ENCODE data around the gene CXCL11. TPM values are rescaled to one million over a fixed set of nuclear protein-coding genes. Genes with fewer than 3 reads are reported as not detected.
"Not testable (repeated sequence)": the region's sequence is repeated elsewhere in the genome, so short reads cannot be mapped to it uniquely, and the experiment has no call there.

Gene CXCL11
- total and polyA plus RNA-seq, 4 experiments from 2014 or later = not detected

DNA sequence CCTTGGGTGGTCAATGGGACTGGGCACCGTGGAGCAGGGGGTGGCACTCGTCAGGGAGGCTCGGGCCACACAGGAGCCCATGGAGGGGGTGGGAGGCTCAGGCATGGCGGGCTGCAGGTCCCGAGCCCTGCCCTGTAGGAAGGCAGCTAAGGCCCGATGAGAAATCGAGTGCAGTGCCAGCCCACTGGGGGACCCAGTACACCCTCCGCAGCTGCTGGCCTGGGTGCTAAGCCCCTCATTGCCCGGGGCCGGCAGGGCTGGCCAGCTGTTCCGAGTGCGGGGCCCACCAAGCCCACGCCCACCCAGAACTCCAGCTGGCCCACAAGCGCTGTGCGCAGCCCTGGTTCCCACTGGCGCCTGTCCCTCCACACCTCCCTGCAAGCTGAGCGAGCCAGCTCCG lies 7.4 kb upstream of the CXCL11 start:
- H3K4me1 Mint-ChIP-seq; intact Hi-C loops (cut with micrococcal nuclease); POLR2A ChIA-PET (ENCODE audit: partially characterized antibody); H3K36me3 Mint-ChIP-seq; CTCF ChIA-PET (ENCODE audit: partially characterized antibody); DNase-seq; H3K27ac Mint-ChIP-seq; H3K4me3 ChIP-seq (ENCODE audit: low read length in 2 of 2); H3K27me3 ChIP-seq (ENCODE audit: insufficient read depth, low read length); H3K4me3 Mint-ChIP-seq; H3K27ac ChIP-seq (ENCODE audit: low read depth, low read length); H3K9me3 Mint-ChIP-seq; H3K4me1 ChIP-seq (ENCODE audit: insufficient read depth, low read length); H3K36me3 ChIP-seq (ENCODE audit: insufficient read depth, low read length); H3K9me3 ChIP-seq (ENCODE audit: control insufficient read depth in 1 of 2, low read length in 2 of 2): not testable (repeated sequence)
- peaks cover 4 to 12% of the 10 kb centered on the region in 2 donors for H3K27me3 Mint-ChIP-seq

DNA sequence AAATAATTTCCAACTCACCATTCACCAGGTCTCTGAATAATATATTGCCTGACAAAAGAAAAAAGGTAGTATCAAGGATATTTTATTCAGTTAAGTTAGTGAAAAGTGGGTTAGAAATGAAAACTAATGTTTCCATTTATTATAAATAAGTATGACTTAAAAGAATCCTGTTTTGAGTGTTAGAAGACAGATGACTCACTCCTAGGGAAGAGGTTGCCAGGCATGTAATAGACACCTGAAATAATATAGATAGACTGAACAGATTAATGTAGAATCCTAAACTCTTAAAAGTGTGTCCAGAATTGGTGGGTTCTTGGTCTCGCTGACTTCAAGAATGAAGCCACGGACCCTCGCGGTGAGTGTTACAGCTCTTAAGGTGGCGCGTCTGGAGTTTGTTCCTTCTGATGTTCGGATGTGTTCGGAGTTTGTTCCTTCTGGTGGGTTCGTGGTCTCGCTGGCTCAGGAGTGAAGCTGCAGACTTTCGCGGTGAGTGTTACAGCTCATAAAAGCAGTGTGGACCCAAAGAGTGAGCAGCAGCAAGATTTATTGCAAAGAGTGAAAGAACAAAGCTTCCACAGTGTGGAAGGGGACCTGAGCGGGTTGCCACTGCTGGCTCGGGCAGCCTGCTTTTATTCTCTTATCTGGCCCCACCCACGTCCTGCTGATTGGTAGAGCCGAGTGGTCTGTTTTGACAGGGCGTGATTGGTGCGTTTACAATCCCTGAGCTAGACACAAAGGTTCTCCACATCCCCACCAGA lies 6.5 kb upstream of the CXCL11 start:
- H3K4me1 Mint-ChIP-seq; H3K27me3 Mint-ChIP-seq; H3K36me3 Mint-ChIP-seq; H3K27ac ChIP-seq (ENCODE audit: low read depth, low read length); H3K4me1 ChIP-seq (ENCODE audit: insufficient read depth, low read length); H3K27me3 ChIP-seq (ENCODE audit: insufficient read depth, low read length); DNase-seq; POLR2A ChIA-PET (ENCODE audit: partially characterized antibody); H3K9me3 ChIP-seq (ENCODE audit: control insufficient read depth in 1 of 2, low read length in 2 of 2); H3K4me3 ChIP-seq (ENCODE audit: low read length in 2 of 2); H3K36me3 ChIP-seq (ENCODE audit: insufficient read depth, low read length); intact Hi-C loops (cut with micrococcal nuclease); H3K9me3 Mint-ChIP-seq: not testable (repeated sequence)
- CTCF ChIA-PET (ENCODE audit: partially characterized antibody) = interaction anchor here (1.0 to 1.5 kb wide), 3 partner anchors 10 to 101 kb away, joined by 3 read pairs; partner anchors contain the start of gene NAAA
- peak overlapping the region in 2 of 7 donors; percentile 44 to 57 for H3K27ac Mint-ChIP-seq
- H3K4me3 Mint-ChIP-seq = peak overlapping the region; percentile 79 to 88 (median 84)

DNA sequence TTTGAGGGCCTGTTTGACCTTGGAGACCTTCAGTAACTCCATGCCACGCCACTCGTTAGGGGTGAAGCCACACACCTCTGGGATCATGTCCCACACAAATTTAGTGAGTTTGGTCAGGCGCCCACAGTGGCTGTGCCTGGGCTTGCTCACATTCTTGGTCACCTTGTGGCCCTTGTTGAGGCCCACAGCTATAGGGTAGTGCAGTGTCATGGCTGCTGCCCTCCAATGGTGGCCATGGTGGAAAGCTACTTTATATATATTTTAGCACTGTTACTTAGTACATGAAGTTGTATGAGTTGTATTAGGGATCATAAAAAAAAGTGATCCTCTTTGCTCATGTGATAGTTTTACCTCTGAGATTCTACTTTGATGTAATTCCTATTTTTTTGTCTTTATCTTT lies 985 bp upstream of the CXCL11 start:
- Histone ChIP-seq H3K27me3 (ENCODE audit: insufficient read depth, low read length) (no peaks in the 10 kb centered on the region), H3K4me3 (ENCODE audit: low read length in 2 of 2) (no peak overlapping the region), H3K9me3 (ENCODE audit: control insufficient read depth in 1 of 2, low read length in 2 of 2) (no peaks in the 10 kb centered on the region), H3K27ac (ENCODE audit: low read depth, low read length) (no peak overlapping the region), H3K4me1 (ENCODE audit: insufficient read depth, low read length) (no peaks in the 10 kb centered on the region), H3K36me3 (ENCODE audit: insufficient read depth, low read length) (no peaks in the 10 kb centered on the region)
- Mint-ChIP-seq H3K4me3 (no peak overlapping the region), H3K4me1 (no peaks in the 10 kb centered on the region), H3K27me3 (peaks cover 2 to 3% of the 10 kb centered on the region in 2 donors), H3K27ac (no peak overlapping the region), H3K36me3 (no peaks in the 10 kb centered on the region), H3K9me3 (no peaks in the 10 kb centered on the region)
- ChIA-PET POLR2A (ENCODE audit: partially characterized antibody) (no interaction called here), CTCF (ENCODE audit: partially characterized antibody) (interaction anchor here (0.7 kb wide), 1 partner anchor 41 kb away, joined by 3 read pairs; no protein-coding TSS in a partner anchor)
- intact Hi-C loops (cut with micrococcal nuclease) = no loop called here
- DNase-seq = no peak

DNA sequence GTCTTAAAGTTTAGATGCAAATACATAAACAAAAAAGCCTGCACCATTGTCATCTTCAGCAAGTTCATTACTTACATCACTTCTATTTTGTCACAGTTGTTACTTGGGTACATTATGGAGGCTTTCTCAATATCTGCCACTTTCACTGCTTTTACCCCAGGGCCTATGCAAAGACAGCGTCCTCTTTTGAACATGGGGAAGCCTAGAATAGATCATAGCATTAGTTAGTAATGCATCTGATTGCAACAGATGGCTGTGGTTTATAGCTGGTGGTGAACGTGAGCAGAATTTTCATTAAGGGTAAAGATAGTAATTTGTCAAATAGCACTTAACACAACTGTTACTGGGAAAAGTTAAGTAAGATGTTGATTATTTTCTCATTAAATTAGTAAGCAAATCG lies 729 bp downstream of the CXCL11 start:
- no peaks in the 10 kb centered on the region for H3K4me1 ChIP-seq (ENCODE audit: insufficient read depth, low read length)
- H3K27ac ChIP-seq (ENCODE audit: low read depth, low read length) = no peak overlapping the region
- H3K4me3 Mint-ChIP-seq = no peak overlapping the region
- DNase-seq = no peak
- intact Hi-C loops (cut with micrococcal nuclease) = no loop called here
- H3K27me3 ChIP-seq (ENCODE audit: insufficient read depth, low read length) = no peaks in the 10 kb centered on the region
- H3K27ac Mint-ChIP-seq = no peak overlapping the region
- no peaks in the 10 kb centered on the region for H3K9me3 Mint-ChIP-seq
- CTCF ChIA-PET (ENCODE audit: partially characterized antibody) = no interaction called here
- no peaks in the 10 kb centered on the region for H3K27me3 Mint-ChIP-seq
- POLR2A ChIA-PET (ENCODE audit: partially characterized antibody) = no interaction called here
- no peaks in the 10 kb centered on the region for H3K4me1 Mint-ChIP-seq
- H3K4me3 ChIP-seq (ENCODE audit: low read length in 2 of 2) = no peak overlapping the region
- H3K36me3 Mint-ChIP-seq = no peaks in the 10 kb centered on the region
- no peaks in the 10 kb centered on the region for H3K9me3 ChIP-seq (ENCODE audit: control insufficient read depth in 1 of 2, low read length in 2 of 2)
- no peaks in the 10 kb centered on the region for H3K36me3 ChIP-seq (ENCODE audit: insufficient read depth, low read length)

DNA sequence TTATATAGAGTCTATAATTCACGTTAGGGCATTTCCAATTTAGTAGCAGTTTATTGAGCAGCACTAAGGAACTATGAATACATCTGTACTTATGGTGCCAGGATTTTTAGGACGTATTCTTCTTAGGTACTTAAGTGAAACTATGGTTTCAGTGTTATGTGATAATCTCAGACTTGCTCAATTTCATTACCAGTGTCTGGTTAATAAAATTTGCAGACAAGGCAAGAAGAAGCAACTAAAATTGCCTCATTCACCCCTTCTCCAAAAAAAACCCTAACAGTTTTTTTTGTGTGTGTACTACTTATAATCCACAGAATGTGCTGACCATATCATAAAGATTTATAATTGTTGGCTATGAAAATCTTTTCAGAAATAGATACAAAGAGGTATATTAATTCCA lies 6.6 kb downstream of the CXCL11 start:
- H3K36me3 Mint-ChIP-seq = no peaks in the 10 kb centered on the region
- Histone ChIP-seq H3K27me3 (ENCODE audit: insufficient read depth, low read length) (no peaks in the 10 kb centered on the region), H3K27ac (ENCODE audit: low read depth, low read length) (no peak overlapping the region), H3K4me1 (ENCODE audit: insufficient read depth, low read length) (peaks cover 12% of the 10 kb centered on the region), H3K36me3 (ENCODE audit: insufficient read depth, low read length) (no peaks in the 10 kb centered on the region), H3K4me3 (ENCODE audit: low read length in 2 of 2) (no peak overlapping the region), H3K9me3 (ENCODE audit: control insufficient read depth in 1 of 2, low read length in 2 of 2) (no peaks in the 10 kb centered on the region)
- H3K4me1 Mint-ChIP-seq = peaks cover 9 to 19% (median 16%) of the 10 kb centered on the region in 4 donors
- ChIA-PET CTCF (ENCODE audit: partially characterized antibody) (no interaction called here), POLR2A (ENCODE audit: partially characterized antibody) (no interaction called here)
- DNase-seq = no peak
- no peak overlapping the region for H3K27ac Mint-ChIP-seq
- no peak overlapping the region for H3K4me3 Mint-ChIP-seq
- no peaks in the 10 kb centered on the region for H3K27me3 Mint-ChIP-seq
- intact Hi-C loops (cut with micrococcal nuclease) = no loop called here
- no peaks in the 10 kb centered on the region for H3K9me3 Mint-ChIP-seq

DNA sequence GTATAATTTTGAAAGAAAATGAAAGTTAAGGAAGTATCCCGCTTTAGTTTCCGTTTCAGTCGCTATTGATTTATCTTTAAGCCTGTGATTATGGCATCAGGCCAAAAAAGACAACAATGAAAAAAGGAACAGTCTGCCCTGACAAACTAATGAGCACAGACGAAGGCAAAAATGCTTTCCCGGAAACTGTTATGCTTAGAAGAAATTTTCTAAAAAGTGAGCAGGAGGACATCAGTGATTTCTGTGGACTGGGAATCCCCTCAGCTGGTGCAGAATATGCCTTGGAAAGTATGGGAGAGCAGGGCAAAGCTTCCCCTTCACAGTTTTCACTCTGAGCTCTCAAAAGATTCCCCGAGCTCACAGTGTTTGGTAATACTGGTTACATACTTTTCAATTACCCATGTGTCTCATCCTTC lies 7.5 kb downstream of the CXCL11 start:
- Histone ChIP-seq H3K27me3 (ENCODE audit: insufficient read depth, low read length) (no peaks in the 10 kb centered on the region), H3K4me3 (ENCODE audit: low read length in 2 of 2) (peak overlapping the region in 1 of 2 donors; percentile 19), H3K36me3 (ENCODE audit: insufficient read depth, low read length) (no peaks in the 10 kb centered on the region), H3K27ac (ENCODE audit: low read depth, low read length) (no peak overlapping the region), H3K4me1 (ENCODE audit: insufficient read depth, low read length) (peaks cover 22% of the 10 kb centered on the region), H3K9me3 (ENCODE audit: control insufficient read depth in 1 of 2, low read length in 2 of 2) (no peaks in the 10 kb centered on the region)
- CTCF ChIA-PET (ENCODE audit: partially characterized antibody) = no interaction called here
- DNase-seq = peak in 4 of 5 donors; percentile 27 to 40 (median 33)
- POLR2A ChIA-PET (ENCODE audit: partially characterized antibody) = no interaction called here
- intact Hi-C loops (cut with micrococcal nuclease) = no loop called here
- peak overlapping the region; percentile 39 to 78 (median 69) for H3K4me3 Mint-ChIP-seq
- H3K4me1 Mint-ChIP-seq = peaks cover 15 to 26% (median 23%) of the 10 kb centered on the region in 4 donors
- H3K27ac Mint-ChIP-seq = peak overlapping the region in 5 of 7 donors; percentile 24 to 75 (median 45)
- H3K27me3 Mint-ChIP-seq = no peaks in the 10 kb centered on the region
- no peaks in the 10 kb centered on the region for H3K9me3 Mint-ChIP-seq
- no peaks in the 10 kb centered on the region for H3K36me3 Mint-ChIP-seq

DNA sequence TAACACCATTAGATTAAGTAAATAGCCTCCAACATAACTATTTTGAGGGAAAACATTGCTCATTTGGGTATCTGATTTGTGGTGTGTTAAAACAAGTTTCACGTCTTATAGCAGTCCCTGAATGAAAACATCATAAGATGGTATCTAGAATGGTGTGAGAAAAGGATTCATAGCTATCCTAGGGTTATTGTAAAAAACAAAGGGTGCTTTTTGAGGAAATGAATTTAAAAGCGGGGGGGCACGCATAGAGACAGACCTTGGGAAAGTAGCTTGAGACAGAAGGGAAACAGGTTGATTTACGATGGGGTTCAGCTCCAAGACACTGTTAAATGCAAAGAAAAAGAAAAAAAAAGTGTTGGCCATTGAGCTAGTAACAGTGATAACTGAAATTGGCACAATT lies 11.8 kb downstream of the CXCL11 start:
- Mint-ChIP-seq H3K27me3 (no peaks in the 10 kb centered on the region), H3K36me3 (no peaks in the 10 kb centered on the region), H3K4me3 (peak overlapping the region in 7 of 8 donors; percentile 0 to 72 (median 37)), H3K9me3 (no peaks in the 10 kb centered on the region), H3K4me1 (peaks cover 19 to 32% (median 29%) of the 10 kb centered on the region in 4 donors), H3K27ac (peak overlapping the region in 3 of 7 donors; percentile 0 to 38 (median 19))
- H3K4me1 ChIP-seq (ENCODE audit: insufficient read depth, low read length) = peaks cover 24% of the 10 kb centered on the region
- intact Hi-C loops (cut with micrococcal nuclease) = no loop called here
- no peak overlapping the region for H3K4me3 ChIP-seq (ENCODE audit: low read length in 2 of 2)
- H3K9me3 ChIP-seq (ENCODE audit: control insufficient read depth in 1 of 2, low read length in 2 of 2) = no peaks in the 10 kb centered on the region
- no peak overlapping the region for H3K27ac ChIP-seq (ENCODE audit: low read depth, low read length)
- H3K36me3 ChIP-seq (ENCODE audit: insufficient read depth, low read length) = no peaks in the 10 kb centered on the region
- ChIA-PET POLR2A (ENCODE audit: partially characterized antibody) (no interaction called here), CTCF (ENCODE audit: partially characterized antibody) (interaction anchor here (0.7 to 2.2 kb wide), 3 partner anchors 28 to 129 kb away, joined by 4 to 11 read pairs (median 4); no protein-coding TSS in a partner anchor)
- no peak for DNase-seq
- H3K27me3 ChIP-seq (ENCODE audit: insufficient read depth, low read length) = no peaks in the 10 kb centered on the region
